NK-92 treated with Interleukin-12 subunit alpha and Interleukin-12 subunit beta, amount 100 ng/mL, for 24 hours (cell line): ENCODE data around the gene LCN1.
"Not testable (repeated sequence)": the region's sequence is repeated elsewhere in the genome, so short reads cannot be mapped to it uniquely, and the experiment has no call there.

Source experiments
- DNase-seq: peaks from one replicate; lab custom pipeline; 2025; lab: John Stamatoyannopoulos, UW

LCN1 gene

DNA sequence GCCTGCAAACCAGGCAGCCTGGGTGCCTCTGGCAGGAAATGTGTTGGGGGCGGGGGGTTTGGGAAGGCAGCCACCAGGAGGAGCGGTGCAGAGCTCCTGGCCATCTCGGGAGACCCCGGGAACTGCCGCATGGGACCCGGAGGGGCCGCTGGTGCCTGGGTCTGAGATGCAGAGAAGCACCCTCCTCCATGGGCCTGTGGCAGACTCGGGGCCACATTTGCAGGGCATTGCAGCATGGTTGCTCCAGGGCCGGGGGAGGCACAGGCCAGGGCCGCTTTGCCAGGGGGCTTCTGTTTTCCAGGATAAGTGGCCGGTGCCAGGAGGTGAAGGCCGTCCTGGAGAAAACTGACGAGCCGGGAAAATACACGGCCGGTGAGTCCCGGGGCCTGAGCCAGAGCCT lies 1.7 kb downstream of the LCN1 start:
- no peak for DNase-seq

DNA sequence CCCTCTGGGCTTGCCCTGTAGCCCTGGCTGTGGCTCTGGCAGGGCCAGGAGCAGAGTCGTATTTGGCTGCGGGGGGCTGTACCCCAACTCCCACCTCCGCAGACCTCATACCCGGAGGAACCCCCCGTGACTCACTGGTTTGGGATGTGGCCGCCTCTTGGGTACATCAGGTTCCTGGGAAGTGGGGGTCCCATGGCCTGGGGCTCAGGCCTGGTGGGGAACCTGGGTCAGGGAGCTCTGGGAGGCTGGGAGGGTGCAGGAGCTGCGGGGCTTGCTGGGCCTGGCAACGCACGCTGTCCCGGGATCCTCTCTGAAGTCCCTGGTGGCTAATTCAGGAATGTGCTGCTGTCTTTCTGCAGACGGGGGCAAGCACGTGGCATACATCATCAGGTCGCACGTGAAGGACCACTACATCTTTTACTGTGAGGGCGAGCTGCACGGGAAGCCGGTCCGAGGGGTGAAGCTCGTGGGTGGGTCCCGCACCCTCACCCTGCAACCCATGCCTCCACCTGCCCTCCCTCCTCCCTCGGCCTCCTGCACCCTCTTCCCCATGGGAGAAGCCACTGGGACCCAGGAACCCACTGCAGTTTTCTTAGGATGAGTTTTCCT lies 2.4 kb downstream of the LCN1 start:
- no peak for DNase-seq

DNA sequence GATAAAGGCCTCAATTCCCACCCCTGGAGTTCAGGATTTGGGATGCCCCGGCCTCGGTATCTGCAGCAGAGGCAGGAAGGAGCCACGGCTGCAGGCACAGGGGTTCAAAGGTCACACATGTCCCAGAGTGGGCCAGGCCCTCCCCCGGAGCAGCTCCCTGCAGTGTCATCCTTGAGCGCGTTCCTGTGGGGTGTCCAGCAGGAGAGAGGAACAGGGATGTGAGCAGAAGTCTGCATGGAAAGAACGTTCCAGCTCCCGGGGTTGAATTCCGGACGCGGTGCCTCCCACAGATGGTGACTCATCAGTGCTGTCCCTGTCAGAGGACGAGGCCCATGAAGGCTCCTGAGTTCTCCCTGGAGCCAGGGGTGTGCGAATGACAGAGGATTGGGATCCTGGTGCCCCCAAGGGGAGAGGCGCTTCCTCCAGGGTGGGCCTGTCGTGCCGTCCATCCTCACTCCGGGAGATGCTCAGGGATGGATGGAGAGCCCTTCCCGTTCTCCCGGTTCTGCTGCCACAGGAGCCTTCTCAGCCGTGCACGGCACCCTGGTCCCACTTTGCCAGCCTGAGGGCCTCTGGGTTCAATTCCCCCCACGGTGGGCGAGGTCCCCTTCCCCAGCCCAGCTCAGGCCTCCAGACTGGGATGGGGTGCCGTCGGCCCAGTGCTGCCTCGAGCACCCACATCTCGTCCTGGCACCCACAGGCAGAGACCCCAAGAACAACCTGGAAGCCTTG lies 3.1 kb downstream of the LCN1 start:
- no peak for DNase-seq

- DNase-seq = no peak
Observed at GRCh38 chr9:135525241-135526088, 4.2 kb downstream of the LCN1 start.

- DNase-seq = no peak
Observed at GRCh38 chr9:135526089-135526729, 5.0 kb downstream of the LCN1 start.

- no peak for DNase-seq
Observed at GRCh38 chr9:135526730-135527571, 5.7 kb downstream of the LCN1 start.

GRCh38 chr9:135528842-135529435 lies 7.7 kb downstream of the LCN1 start:
- DNase-seq = not testable (repeated sequence)

GRCh38 chr9:135530146-135530545 lies 8.9 kb downstream of the LCN1 start:
- no peak for DNase-seq

GRCh38 chr9:135531096-135531495 lies 9.9 kb downstream of the LCN1 start:
- no peak for DNase-seq

- no peak for DNase-seq
Observed at GRCh38 chr9:135533113-135533512, 11.9 kb downstream of the LCN1 start.

DNA sequence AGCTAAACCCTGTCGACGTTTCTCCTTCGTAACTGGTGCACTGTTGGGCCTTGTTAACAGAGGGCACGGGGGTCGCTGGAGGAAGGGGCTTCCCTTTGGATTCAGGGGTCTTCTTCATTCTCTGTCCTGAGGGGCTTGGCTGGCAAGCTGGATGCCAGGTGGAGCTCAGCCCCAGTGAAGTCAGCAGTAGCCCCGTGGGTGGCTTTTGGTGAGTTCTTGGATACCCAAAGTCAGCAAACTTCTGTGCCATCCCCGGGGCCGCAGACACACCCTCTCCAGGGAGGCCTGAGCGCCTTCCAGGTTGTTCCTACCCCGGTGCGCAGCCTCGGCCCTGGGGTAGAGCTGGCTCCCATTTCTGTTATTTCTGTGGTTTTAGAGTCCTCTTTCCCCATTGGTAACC lies 12.4 kb downstream of the LCN1 start:
- DNase-seq = no peak

GRCh38 chr9:135534192-135534711 lies 13.0 kb downstream of the LCN1 start:
- not testable (repeated sequence) for DNase-seq

DNA sequence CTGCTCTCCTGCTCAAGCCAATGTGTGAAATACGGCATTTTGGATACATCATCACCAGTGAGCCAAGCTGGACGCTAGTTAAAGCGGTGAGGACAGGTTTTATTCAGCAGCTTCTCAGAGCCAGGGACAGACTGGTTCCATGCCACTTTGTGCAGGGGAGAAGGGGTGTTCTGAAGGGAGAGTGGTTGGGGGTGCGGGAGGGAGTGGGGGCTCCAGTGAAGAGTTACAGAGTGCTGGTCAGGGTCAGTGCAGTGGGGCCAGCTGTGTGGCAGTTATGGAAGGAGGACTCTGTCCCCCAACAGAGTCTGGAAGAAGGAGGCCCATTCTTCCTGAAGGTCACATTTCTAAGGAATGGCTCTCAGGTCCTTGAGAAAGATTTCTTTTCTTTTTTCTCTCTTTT lies 13.6 kb downstream of the LCN1 start:
- DNase-seq = not testable (repeated sequence)

GRCh38 chr9:135535631-135536030 lies 14.4 kb downstream of the LCN1 start:
- not testable (repeated sequence) for DNase-seq

DNA sequence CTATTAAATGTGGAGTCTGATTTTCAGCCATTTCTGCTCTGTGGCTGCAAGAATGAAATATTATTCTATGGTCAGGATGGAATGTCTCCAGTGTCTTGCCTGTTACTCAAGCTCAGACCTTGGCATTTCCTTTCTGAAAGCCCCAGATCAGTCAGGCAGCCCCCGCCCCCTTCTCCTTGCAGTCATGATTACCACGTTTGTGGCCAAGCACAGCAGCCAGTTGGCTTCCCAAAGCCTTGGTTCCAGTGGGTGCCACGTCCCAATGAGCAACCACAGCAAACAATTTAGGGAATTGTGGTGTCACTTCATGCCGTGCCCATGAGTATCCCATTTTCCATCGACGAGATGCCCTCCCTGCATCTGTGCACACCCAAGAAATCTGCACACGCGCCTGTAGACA lies 15.0 kb downstream of the LCN1 start:
- no peak for DNase-seq

- DNase-seq = not testable (repeated sequence)
Observed at GRCh38 chr9:135543262-135543894, 22.1 kb downstream of the LCN1 start.

GRCh38 chr9:135544981-135545635 lies 23.9 kb downstream of the LCN1 start:
- no peak for DNase-seq

GRCh38 chr9:135545646-135546176 lies 24.5 kb downstream of the LCN1 start, which contains the start of gene OBP2A:
TSS of gene OBP2A (plus strand) at chr9:135546126. CDS start at chr9:135546181, 55 bp downstream.
- DNase-seq = not testable (repeated sequence)
